A673 (cell line): ENCODE data around the gene S100A4.

ENCODE experiments used
- CTCF ChIP-seq: fragments of 300-800, 200-600 bp; sonication (generic); conservative IDR thresholded peaks from 2 replicates; pipeline ENCODE4 v1.5.1; 2017; ENCODE audit warnings: low read depth, mild to moderate bottlenecking, antibody characterized with exemption, low read length, moderate library complexity, mixed read lengths
- EZH2 ChIP-seq: fragments of 200-600 bp; sonication (generic); IDR thresholded peaks from 2 replicates; pipeline ENCODE4 v1.6.1; 2017; ENCODE audit warnings: borderline replicate concordance, low read depth, mild to moderate bottlenecking, mixed read lengths, antibody characterized with exemption, low read length; ENCODE audit not compliant: poor library complexity, severe bottlenecking

GRCh38 chr1:153532769-153533599 lies 12.6 kb downstream of the S100A4 start:
- TF ChIP-seq CTCF (peak; percentile 98), EZH2 (no peak)
